Measurements from ENCODE around the gene PAGR1.

The PAGR1 gene

DNA sequence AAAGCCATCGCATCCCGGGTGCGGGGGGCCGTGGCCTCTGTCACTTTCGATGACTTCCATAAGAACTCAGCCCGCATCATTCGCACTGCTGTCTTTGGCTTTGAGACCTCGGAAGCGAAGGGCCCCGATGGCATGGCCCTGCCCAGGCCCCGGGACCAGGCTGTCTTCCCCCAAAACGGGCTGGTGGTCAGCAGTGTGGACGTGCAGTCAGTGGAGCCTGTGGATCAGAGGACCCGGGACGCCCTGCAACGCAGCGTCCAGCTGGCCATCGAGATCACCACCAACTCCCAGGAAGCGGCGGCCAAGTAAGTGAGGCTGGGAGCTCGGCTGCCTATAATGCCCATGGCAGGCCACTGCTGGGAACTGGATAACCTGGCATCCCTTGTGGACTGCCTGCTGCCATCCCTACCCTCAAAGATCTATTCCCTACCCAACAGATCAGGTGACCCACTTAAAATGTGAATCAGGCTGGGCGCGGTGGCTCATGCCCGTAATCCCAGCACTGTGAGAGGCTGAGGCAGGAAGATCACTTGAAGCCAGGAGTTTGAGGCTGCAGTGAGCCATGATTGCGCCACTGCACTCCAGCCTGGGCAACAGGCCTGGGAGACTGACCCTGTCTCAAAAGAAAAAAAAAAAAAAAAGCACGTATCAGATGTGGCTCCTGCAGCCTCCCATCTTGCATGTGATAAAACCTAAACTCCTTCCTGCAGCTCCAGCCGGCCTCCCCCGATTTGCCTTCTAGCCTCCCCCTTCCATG lies 28.8 kb downstream of the PAGR1 start:
- DNase-seq (no peak), ATAC-seq (replicated peaks) (no peak)
- H3K36me3 Mint-ChIP-seq (ENCODE audit: insufficient read depth) = peaks cover 68% of the 10 kb centered on the region
- H3K27me3 Mint-ChIP-seq = no peaks in the 10 kb centered on the region
- no peaks in the 10 kb centered on the region for H3K9me3 Mint-ChIP-seq
- H3K27ac Mint-ChIP-seq = peak overlapping the region in 1 of 2 donors; percentile 53
- peak overlapping the region in 1 of 2 donors; percentile 2 for H3K4me3 Mint-ChIP-seq
- peaks cover 3 to 6% of the 10 kb centered on the region in 2 donors for H3K4me1 Mint-ChIP-seq (ENCODE audit: low read depth in 2 of 2)

DNA sequence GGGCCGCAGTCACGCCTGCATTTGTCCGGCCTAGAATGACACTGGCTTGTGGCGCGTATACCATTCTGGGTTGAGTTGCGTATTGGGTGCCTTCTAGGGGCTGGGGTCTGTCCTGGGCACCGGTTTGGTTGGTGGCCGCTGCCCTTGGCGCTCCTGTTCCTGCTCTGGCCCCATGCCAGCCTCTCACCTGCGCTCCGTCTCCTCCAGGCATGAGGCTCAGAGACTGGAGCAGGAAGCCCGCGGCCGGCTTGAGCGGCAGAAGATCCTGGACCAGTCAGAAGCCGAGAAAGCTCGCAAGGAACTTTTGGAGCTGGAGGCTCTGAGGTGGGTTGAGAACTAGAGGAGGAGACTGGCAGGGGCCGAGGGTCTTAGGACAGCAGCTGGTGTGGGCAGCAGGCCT lies 29.7 kb downstream of the PAGR1 start:
- no peak for DNase-seq
- Mint-ChIP-seq H3K27ac (peak overlapping the region; percentile 2 to 53), H3K36me3 (ENCODE audit: insufficient read depth) (peaks cover 60% of the 10 kb centered on the region), H3K27me3 (no peaks in the 10 kb centered on the region), H3K9me3 (no peaks in the 10 kb centered on the region), H3K4me3 (peak overlapping the region in 1 of 2 donors; percentile 2), H3K4me1 (ENCODE audit: low read depth in 2 of 2) (peaks cover 3 to 6% of the 10 kb centered on the region in 2 donors)
- no peak for ATAC-seq (replicated peaks)

GRCh38 chr16:29848420-29849297 lies 32.7 kb downstream of the PAGR1 start:
- DNase-seq (peak; percentile 75 to 78 (median 76)), ATAC-seq (replicated peaks) (peak; percentile 98)
- Mint-ChIP-seq H3K4me3 (no peak overlapping the region), H3K27me3 (no peaks in the 10 kb centered on the region), H3K9me3 (no peaks in the 10 kb centered on the region), H3K4me1 (ENCODE audit: low read depth in 2 of 2) (peaks cover 3 to 6% of the 10 kb centered on the region in 2 donors), H3K27ac (peak overlapping the region; percentile 36 to 78), H3K36me3 (ENCODE audit: insufficient read depth) (peaks cover 39% of the 10 kb centered on the region)

GRCh38 chr16:29849505-29849904 lies 33.6 kb downstream of the PAGR1 start:
- peak overlapping the region in 1 of 2 donors; percentile 36 for H3K27ac Mint-ChIP-seq
- H3K4me3 Mint-ChIP-seq = no peak overlapping the region
- H3K27me3 Mint-ChIP-seq = no peaks in the 10 kb centered on the region
- H3K36me3 Mint-ChIP-seq (ENCODE audit: insufficient read depth) = peaks cover 42% of the 10 kb centered on the region
- no peak for DNase-seq
- H3K9me3 Mint-ChIP-seq = no peaks in the 10 kb centered on the region
- ATAC-seq (replicated peaks) = no peak
- peaks cover 3 to 6% of the 10 kb centered on the region in 2 donors for H3K4me1 Mint-ChIP-seq (ENCODE audit: low read depth in 2 of 2)

- Mint-ChIP-seq H3K27ac (peak overlapping the region in 1 of 2 donors; percentile 36), H3K36me3 (ENCODE audit: insufficient read depth) (peaks cover 36% of the 10 kb centered on the region), H3K9me3 (no peaks in the 10 kb centered on the region), H3K4me1 (ENCODE audit: low read depth in 2 of 2) (peaks cover 2 to 3% of the 10 kb centered on the region in 2 donors), H3K4me3 (no peak overlapping the region), H3K27me3 (no peaks in the 10 kb centered on the region)
- ATAC-seq (replicated peaks) = no peak
- DNase-seq = no peak
Observed at GRCh38 chr16:29850998-29851397, 35.0 kb downstream of the PAGR1 start.

DNA sequence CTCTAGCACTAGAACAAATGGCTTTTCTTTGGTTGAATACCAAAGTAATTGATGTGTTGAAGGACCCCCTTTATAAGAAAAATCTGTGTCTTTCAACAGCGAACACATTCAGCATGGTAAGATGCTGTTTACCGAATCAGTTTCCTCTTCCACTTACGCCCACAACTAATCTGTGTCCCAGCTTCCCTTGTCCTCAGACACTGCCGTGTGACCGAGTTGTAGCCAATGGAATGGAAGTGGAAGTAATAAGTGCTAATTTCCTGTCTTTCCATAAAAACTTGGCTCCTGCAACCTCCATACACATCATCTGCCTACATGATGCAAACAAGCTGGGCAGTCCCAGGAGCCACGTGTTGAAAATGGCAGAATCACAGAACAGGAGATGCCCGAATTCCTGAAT lies 36.7 kb downstream of the PAGR1 start:
- ATAC-seq (replicated peaks) = no peak
- H3K4me1 Mint-ChIP-seq (ENCODE audit: low read depth in 2 of 2) = peaks cover 2 to 3% of the 10 kb centered on the region in 2 donors
- DNase-seq = no peak
- no peak overlapping the region for H3K4me3 Mint-ChIP-seq
- peaks cover 21% of the 10 kb centered on the region for H3K36me3 Mint-ChIP-seq (ENCODE audit: insufficient read depth)
- no peaks in the 10 kb centered on the region for H3K27me3 Mint-ChIP-seq
- H3K9me3 Mint-ChIP-seq = no peaks in the 10 kb centered on the region
- H3K27ac Mint-ChIP-seq = no peak overlapping the region

- H3K9me3 Mint-ChIP-seq = no peaks in the 10 kb centered on the region
- H3K36me3 Mint-ChIP-seq (ENCODE audit: insufficient read depth) = peaks cover 10% of the 10 kb centered on the region
- ATAC-seq (replicated peaks) = no peak
- H3K4me3 Mint-ChIP-seq = no peak overlapping the region
- no peak for DNase-seq
- H3K27ac Mint-ChIP-seq = no peak overlapping the region
- no peaks in the 10 kb centered on the region for H3K27me3 Mint-ChIP-seq
- peaks cover 0 to 1% of the 10 kb centered on the region in 2 donors for H3K4me1 Mint-ChIP-seq (ENCODE audit: low read depth in 2 of 2)
Observed at GRCh38 chr16:29854520-29855100, 38.7 kb downstream of the PAGR1 start.

DNA sequence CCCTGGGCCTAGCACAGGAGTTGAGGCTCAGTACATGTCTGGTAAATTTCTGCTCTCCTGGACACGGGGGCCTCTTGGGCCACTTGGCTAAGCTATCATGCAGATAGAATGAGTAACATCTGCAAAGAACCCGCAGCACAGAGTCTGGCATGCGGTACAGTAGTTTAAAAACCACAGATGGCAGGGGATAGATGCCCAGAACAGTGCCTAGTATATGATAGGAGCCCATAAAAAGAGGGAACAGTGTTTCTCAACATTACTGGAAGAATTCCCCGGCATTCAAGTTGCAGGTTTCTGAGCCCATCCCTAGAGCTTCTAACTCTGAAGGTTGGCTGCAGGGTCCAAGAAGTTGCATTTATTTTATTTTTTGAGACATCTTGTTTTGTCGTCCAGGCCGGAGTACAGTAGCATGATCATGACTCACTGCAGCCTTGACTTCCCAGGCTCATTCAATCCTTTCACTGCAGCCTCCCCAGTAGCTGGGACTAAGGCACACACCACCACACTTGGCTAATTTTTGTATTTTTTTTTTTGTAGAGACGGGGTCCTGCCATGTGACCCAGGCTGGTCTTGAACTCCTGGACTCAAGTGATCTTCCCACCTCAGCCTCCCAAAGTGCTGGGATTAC lies 41.3 kb downstream of the PAGR1 start:
- Mint-ChIP-seq H3K27ac (peak overlapping the region; percentile 44 to 49), H3K4me3 (no peak overlapping the region)

GRCh38 chr16:29858149-29858849 lies 42.3 kb downstream of the PAGR1 start:
- Mint-ChIP-seq H3K36me3 (ENCODE audit: insufficient read depth) (peaks cover 21% of the 10 kb centered on the region), H3K27me3 (no peaks in the 10 kb centered on the region), H3K9me3 (no peaks in the 10 kb centered on the region), H3K4me1 (ENCODE audit: low read depth in 2 of 2) (peaks cover 16 to 23% of the 10 kb centered on the region in 2 donors), H3K27ac (peak overlapping the region in 1 of 2 donors; percentile 38), H3K4me3 (peak overlapping the region in 1 of 2 donors; percentile 10)
- ATAC-seq (replicated peaks) (no peak), DNase-seq (no peak)

More for the DNA sequence above, 41.3 kb downstream of the PAGR1 start:
- H3K9me3 Mint-ChIP-seq = no peaks in the 10 kb centered on the region
- H3K27me3 Mint-ChIP-seq = no peaks in the 10 kb centered on the region
- H3K36me3 Mint-ChIP-seq (ENCODE audit: insufficient read depth) = peaks cover 18% of the 10 kb centered on the region
- ATAC-seq (replicated peaks) (no peak), DNase-seq (no peak)
- peaks cover 12 to 16% of the 10 kb centered on the region in 2 donors for H3K4me1 Mint-ChIP-seq (ENCODE audit: low read depth in 2 of 2)

- ATAC-seq (replicated peaks) (no peak), DNase-seq (no peak)
- Mint-ChIP-seq H3K27me3 (no peaks in the 10 kb centered on the region), H3K4me1 (ENCODE audit: low read depth in 2 of 2) (peaks cover 21 to 26% of the 10 kb centered on the region in 2 donors), H3K9me3 (no peaks in the 10 kb centered on the region), H3K36me3 (ENCODE audit: insufficient read depth) (peaks cover 20% of the 10 kb centered on the region), H3K27ac (no peak overlapping the region), H3K4me3 (no peak overlapping the region)
Observed at GRCh38 chr16:29858974-29859373, 43.0 kb downstream of the PAGR1 start.

DNA sequence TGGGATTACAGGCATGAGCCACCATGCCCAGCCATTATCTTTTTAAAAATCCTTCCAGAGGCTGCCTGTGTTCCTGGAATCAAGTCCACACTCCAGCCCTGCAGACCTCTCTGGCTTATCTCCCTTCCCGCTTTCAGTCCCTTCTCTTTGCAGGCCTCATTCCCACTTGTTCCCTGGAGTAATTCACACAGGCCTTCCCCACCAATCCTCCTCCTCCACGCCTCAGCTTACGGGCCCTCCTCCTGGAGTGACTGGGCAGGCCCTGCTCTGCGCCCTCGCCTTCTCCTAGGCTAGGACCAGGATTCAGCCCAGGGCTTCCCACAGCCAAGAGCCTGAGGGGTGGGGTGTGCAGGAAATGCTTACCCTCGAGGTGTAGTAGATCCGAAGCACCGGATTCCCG lies 44.3 kb downstream of the PAGR1 start:
- ATAC-seq (replicated peaks) = no peak
- H3K27me3 Mint-ChIP-seq = no peaks in the 10 kb centered on the region
- H3K9me3 Mint-ChIP-seq = no peaks in the 10 kb centered on the region
- DNase-seq = no peak
- H3K4me1 Mint-ChIP-seq (ENCODE audit: low read depth in 2 of 2) = peaks cover 21 to 26% of the 10 kb centered on the region in 2 donors
- H3K4me3 Mint-ChIP-seq = no peak overlapping the region
- H3K27ac Mint-ChIP-seq = peak overlapping the region in 1 of 2 donors; percentile 25
- H3K36me3 Mint-ChIP-seq (ENCODE audit: insufficient read depth) = peaks cover 20% of the 10 kb centered on the region

GRCh38 chr16:29862383-29862883 lies 46.5 kb downstream of the PAGR1 start:
- Mint-ChIP-seq H3K9me3 (no peaks in the 10 kb centered on the region), H3K27ac (peak overlapping the region; percentile 99), H3K27me3 (peaks cover 0 to 10% of the 10 kb centered on the region in 2 donors), H3K36me3 (ENCODE audit: insufficient read depth) (peaks cover 20% of the 10 kb centered on the region), H3K4me3 (peak overlapping the region; percentile 95 to 98), H3K4me1 (ENCODE audit: low read depth in 2 of 2) (peaks cover 21 to 26% of the 10 kb centered on the region in 2 donors)
- DNase-seq = no peak
- ATAC-seq (replicated peaks) = no peak

All from effector memory CD8-positive, alpha-beta T cell (primary cell).